8988T (cell line): ENCODE measurements around the gene EIF4E2.

Experiments
- DNase-seq: peaks from one replicate; pipeline ENCODE4 v3.0.0; 2011

Gene EIF4E2

DNA sequence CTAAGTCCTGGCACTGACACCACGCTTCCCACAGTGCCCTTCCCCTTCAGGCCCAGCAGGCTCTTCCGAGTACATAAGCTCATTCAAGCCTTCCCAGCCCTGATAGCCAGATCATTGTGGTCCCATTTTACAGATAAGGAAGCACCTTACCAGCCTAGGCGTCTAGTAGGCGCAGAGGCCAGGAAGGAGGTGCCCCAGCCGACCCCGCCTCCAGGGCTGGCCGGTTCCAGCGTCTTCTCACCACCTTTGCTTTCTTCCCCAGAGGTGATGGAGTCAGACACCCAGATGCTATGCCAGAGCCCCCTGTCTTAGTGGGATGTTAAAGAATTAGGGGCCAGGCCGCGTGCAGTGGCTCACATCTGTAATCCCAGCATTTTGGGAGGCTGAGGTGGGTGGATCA, 54.0 kb downstream of the EIF4E2 start:
- DNase-seq: no peak

DNA sequence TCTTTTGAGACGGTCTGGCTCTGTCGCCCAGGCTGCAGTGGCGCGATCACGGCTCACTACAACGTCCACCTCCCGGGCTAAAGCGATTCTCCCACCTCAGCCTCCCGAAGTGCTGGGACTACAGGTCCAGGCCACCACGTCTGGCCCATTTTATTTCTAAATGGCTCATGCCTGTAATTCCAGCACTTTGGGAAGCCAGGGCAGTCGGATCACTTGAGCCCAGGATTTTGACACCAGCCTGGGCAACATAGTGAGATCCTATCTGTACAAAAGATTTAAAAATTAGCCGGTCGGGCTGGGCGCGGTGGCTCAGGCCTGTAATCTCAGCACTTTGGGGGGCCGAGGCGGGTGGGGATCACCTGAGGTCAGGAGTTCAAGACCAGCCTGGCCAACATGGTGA, 56.5 kb downstream of the EIF4E2 start:
- no peak for DNase-seq

DNA sequence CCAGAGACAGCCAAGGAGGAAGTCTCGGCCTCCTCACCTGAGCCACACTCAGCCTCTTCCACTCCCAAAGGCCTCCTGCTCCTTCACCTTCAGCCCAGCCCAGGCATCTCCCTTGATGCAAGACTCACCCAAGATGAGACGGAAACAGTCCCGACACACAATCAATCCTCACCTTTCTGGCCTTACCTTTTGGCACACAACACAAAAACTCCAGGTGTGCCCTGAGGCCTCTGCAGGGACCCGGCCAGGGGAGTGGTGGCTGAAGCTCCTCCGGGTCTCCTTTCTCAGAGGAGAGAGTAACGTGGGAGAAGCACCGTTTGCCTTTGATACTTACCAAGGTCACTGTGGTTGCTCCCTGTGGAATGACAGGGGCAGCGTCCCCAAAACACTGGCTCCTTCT, 59.1 kb downstream of the EIF4E2 start:
- DNase-seq: no peak

DNA sequence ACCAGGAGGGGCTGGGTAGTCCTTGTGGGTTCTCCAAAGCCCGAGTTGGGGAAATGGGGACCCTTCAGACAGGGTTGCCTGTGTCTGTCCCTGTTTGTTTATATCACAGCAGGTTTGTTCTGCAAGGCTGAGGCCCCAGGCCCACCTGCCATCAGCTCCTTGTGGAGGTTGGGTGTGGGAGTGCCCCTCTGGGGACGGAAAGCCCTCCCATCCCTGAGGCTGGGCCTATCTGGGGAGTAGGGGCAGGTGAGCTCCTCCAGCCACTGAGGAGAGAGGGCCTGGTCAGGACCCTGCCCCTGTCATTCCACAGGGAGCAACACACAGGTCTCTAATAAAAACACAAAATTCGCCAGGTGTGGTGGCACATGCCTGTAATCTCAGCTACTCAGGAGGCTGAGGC, 59.6 kb downstream of the EIF4E2 start:
- no peak for DNase-seq

DNA sequence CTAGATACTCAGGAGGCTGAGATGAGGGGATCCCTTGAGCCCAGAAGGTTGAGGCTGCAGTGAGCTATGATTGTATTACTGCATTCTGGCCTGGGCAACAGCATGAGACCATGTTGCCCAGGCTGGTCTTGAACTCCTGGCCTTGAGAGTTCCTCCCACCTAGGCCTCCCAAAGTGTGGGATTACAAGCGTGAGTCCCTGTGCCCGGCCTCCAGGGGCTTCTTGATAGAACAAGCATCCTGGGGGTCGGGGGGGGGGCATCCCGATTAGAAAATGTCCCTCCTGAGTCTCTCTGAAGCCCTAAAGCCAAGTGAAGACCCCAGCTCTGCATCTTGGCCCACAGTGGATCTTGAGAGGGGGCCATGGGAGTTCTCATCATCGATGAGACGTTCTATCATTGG, 60.6 kb downstream of the EIF4E2 start:
- DNase-seq: no peak

DNA sequence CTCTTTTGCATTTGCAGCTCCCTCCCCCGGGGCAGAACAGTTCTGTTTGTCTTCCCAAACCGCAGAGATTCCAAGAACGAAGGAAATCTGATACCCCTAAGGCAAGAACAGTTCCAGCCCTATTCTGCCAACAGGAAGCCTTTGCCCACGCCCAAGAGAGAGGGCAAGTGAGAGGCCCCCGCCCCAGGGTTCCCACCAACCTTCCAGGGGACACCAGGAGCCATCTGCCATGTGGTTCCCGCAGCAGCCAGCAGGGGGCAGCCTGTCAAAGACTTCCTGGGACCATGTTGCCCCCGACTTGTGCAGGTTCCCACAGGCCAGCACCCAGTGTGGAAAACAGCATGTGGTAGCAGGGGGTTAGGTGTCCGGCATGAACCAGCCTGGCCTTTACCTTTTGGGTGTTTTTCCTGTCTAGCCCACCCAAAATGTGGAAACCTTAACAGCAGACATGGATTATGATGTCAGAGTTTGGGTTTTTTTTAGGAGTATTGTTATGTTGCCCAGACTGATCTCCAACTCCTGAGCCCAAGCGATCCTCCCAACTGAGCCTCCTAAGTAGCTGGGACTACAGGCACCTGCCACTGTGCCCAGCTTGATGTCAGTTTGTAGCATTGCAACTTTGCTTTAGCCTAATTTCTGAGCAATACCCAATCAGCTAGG, 61.2 kb downstream of the EIF4E2 start:
- DNase-seq: peak; percentile 61

- no peak for DNase-seq
Measured at GRCh38 chr2:232613538-232614134, 63.1 kb downstream of the EIF4E2 start.

DNA sequence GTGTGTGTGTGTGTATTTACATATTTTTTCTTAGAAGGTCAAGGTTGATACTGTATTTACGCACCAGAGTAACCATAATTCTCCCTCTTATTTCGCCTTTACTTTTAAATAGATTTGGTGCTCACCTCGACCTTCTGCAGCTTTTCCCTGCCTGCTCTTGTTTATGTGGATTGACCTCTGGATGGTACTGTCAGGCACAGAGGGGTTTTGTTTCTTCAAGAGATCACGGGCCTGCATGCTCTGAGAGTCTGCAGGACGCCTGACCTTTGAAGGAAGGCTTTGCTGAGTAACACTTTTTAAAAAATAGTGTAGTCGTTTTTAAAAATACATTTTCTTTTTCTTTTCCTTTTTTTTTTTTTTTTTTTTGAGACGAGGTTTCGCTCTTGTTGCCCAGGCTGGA, 64.8 kb downstream of the EIF4E2 start:
- no peak for DNase-seq
